ENCODE measurements around the gene NCOA4.
"Not testable (repeated sequence)": the region's sequence is repeated elsewhere in the genome, so short reads cannot be mapped to it uniquely, and the experiment has no call there.

Gene NCOA4

DNA sequence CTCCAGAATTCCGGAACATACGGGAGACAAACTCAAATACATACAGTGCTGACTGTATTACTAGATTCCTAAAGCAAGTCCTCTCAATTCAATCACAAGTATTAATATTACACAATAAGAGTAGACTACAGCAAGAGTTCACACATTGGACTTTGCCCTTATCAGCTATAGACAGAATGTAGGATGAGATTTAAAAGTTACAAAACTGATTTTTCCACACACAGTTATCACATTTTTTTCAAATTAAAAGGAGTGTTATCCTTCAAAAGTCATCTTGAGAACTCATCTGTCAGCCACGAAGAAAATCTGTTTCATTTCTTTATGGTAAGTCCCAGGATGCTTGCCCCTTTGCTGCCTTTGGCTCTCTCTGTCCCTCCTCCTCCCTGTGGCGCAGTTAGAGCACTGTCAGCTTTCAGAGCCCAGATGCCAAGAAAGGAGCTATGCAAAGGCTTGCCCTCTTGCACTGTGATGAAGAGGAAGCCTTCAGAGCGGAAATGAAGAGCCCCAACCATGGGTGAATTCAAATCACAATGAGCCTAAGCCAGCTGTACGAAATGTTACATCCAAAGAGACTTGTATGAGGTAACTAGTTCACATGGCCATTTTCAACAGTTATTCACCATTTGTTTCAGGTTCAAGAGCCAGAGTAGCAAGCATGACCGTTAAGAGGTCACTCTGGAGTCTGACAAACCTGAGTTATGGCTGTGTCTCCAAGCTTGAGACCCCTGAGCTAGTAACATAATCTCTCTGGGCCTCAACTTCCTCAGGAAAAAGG, 10.7 kb downstream of the NCOA4 start:
- no peak for DNase-seq (ENCODE audit: low spot score)

DNA sequence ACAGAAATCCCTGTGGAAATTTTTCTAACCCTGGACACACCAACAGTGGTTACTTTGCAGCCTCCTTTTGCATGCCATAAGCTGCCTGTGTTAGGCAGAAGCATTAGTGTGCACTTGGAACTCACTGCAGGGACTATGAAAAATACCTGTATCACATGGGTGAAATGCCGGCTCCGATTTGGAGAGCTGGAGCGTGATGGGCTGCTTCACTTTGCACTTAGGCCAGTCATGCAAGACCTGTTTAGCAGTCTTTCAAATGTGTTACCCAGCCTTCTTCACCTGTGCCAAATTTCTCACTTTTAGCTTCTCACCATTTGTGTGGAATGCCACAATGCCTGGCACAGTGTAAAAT, 11.3 kb downstream of the NCOA4 start:
- DNase-seq (ENCODE audit: low spot score) = no peak

DNA sequence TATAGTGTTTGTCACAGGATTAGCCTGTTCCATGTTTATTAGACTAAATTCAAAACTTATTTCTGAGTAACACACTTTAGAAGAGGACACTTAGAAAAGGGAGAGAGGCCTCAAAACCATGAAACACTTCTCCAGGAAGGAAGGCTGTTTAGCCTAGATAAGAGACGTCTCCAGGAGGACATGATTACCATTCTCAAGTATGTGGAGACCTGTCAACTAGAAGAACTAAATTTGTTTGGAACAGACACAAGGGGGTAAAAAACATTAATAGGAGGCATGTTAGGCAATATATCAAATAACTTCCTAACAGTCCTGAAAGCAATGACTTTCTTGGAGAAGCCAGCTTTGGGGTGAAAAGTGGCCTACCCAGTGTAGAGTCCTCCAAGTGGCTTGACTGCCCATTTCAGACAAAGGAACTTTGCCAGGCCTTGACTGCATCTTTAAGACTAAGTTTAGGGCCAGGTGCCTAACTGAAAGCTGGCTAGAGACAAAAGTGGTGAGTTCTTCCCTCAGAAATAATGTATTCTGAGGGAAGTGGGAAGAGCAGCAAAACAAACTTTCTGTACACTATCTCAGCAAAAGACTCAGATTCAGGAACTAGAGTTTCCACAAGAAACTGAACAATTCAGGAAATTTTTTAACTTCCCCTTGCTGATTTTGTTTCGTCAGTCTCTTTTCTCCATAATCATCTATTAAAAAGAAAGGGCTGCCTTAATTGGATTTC, 11.8 kb downstream of the NCOA4 start:
- DNase-seq (ENCODE audit: low spot score) = no peak

DNA sequence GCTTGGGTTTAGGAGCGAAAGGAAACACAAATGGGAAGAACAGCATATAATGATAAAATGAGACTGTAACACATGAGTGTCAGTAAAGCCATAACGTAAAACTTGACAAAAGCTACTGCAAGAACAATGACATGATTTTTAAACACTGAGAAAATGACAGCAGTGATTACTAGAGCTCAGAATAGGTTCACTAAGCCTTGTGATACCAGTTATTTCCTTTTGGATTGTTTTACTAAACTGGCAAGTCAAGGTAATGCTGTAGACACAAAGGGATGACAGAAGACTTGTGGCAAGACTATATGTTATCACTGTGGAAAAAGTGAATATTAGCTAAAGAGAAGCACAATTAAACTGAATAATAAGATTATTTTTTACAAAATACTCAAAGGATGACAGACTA, 12.7 kb downstream of the NCOA4 start:
- no peak for DNase-seq (ENCODE audit: low spot score)

DNA sequence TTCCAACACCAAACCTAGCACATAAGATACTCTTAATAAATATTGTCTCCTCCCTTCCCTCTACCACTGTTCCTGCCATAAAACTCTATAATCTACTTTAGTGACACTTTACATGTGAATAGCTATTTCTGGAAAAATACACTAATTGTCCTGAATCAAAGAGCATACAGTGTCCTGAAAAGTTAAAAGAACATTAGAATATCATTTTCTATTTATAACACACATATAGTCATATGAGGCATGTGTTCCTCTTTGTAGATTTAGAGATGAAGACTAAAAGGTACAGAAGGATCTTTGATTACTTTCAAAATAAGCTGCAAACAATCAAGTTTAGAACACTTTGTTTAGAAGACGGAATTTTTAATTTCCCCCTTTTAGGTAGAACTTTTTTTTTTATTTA, 13.6 kb downstream of the NCOA4 start:
- DNase-seq (ENCODE audit: low spot score) = no peak

DNA sequence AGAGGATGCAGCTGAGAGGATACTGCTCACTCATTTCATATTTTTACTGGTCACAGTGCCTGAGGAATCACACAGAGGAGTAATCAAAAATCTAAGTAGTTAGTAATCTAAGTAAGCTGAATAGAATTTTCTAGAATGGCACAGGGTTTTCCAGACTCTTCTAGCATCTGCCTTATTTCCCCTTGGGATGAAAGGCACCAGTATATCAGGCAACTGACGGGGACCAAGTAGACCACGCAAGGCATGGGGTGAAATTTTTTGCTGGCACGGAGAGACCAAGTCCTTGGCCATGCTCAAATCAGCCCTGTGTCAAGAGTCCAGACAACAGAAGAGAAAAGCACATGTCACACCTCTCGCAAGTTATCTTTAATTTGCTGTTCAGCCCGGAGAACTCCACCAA, 14.2 kb downstream of the NCOA4 start:
- DNase-seq (ENCODE audit: low spot score) = no peak

DNA sequence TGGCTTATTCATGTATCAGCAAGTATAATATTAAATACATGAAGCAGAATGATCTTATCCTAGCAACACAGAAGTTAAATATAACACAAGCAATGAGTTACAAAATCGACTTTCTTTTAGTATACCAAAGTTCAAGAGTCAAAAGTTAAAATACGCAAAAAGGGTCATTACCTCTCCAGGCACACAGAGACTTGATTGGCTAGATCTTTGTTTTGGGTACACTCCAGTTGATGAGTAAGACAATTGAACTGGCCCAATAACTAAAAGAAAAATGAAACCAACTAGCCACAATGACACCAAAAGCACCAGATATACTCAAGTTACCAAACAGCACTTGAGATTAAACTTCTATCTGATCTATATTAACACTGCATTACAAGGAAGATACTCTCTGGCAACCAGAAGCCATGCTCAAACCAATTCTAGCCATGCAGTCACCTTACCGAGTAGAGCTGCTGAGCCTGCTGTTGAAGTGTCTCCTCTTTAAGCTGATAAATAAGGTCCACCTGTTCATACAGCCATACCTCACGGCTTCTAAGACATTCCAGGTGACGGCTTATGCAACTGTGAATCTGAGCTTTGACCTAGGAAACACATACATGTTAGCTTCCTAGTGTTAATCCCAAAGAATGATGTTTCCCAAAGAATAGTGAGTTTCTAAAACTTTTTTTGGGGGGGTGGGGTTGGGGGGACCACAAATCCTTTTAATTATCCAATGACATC, 15.6 kb downstream of the NCOA4 start:
- DNase-seq (ENCODE audit: low spot score) = no peak

DNA sequence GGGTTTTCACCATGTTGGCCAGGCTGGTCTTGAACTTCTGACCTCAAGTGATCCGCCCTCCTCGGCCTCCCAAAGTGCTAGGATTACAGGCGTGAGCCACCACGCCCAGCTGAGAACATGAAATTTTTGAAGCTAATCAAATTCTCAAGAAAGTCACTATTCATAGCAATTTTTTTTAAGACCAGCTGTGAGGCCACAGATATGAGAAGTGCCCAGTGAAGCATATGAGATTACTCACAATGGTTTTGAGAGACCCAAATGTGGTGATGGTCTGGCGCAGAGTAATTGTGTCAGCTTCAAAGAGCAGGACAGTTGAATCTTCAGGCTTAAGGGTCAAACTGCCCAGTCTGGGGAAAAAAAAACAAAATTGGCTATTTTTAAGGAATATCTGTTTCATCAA, 16.2 kb downstream of the NCOA4 start:
- no peak for DNase-seq (ENCODE audit: low spot score)

DNA sequence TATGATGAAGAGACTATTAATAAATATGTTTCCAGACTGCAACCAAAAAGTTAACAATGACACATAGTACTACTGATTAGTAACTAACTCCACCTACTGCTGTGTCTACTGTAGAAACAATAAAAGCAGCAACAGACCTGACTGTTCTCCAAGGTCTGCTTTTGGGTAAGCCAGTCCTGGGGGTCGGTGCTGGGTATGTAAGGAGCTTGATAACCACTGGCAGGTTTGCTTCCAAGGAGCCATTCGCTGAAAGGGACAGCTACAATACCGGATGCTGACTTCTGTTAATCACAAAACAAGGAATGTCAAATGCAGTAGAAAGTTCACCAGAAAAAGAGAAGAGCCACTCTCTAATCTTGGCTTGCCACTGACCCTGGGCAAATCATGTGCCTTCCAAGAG, 17.7 kb downstream of the NCOA4 start:
- no peak for DNase-seq (ENCODE audit: low spot score)

DNA sequence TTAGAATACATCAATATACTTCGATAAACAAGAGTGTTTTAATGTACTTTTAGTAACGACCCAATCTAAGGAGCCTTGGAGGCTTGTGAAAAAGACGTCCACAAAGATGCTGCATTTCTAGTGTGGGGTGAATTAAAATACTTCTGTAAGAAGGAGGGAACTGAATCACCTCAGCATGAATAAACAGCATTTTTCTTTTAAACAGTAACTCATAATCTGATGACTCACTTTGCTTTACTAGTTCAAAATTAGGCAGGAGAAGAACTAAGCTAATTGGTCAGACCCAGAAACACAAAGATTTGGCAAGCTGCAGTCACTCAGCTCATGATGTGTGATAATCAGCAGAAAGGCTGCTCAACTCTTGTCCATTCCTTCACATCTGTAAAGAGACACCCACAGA, 24.2 kb downstream of the NCOA4 start:
- DNase-seq (ENCODE audit: low spot score) = peak; percentile 66

DNA sequence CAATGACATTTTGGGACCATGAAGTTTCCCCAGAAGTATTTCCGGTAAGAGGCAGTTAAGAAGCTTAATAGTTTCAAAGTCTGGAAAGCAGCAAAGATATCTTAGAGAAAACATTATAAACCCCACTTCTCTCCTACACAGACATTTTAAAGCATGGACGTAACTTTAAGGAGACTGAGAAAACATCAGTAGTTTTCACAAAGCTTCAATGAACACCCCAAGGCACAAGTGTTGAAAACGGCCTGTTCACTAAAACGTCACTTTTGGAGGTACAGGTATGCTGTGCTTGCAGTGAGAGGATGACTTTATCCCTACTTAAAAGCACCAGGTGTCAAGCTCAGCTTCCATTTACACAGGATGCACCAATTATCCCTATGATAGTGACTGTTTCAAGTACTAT, 25.0 kb downstream of the NCOA4 start:
- no peak for DNase-seq (ENCODE audit: low spot score)

DNA sequence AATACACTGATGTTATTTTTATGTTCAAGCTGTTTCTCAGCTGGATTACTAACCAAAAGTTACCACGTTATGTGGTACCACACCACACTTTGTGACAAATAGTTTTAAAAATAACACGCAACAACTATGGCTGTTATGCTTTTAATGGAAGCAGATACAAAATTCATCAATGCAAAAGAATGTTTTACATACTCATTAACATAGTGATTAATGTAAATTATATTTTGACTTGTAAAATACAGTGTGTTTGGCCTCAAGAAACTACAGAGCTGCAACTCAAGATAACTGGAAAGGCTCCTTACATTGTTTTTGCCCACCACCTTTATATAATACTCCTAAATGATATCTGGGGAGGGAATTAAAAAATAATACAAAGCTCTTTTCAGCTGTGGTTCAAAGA, 25.5 kb downstream of the NCOA4 start:
- DNase-seq (ENCODE audit: low spot score) = no peak

DNA sequence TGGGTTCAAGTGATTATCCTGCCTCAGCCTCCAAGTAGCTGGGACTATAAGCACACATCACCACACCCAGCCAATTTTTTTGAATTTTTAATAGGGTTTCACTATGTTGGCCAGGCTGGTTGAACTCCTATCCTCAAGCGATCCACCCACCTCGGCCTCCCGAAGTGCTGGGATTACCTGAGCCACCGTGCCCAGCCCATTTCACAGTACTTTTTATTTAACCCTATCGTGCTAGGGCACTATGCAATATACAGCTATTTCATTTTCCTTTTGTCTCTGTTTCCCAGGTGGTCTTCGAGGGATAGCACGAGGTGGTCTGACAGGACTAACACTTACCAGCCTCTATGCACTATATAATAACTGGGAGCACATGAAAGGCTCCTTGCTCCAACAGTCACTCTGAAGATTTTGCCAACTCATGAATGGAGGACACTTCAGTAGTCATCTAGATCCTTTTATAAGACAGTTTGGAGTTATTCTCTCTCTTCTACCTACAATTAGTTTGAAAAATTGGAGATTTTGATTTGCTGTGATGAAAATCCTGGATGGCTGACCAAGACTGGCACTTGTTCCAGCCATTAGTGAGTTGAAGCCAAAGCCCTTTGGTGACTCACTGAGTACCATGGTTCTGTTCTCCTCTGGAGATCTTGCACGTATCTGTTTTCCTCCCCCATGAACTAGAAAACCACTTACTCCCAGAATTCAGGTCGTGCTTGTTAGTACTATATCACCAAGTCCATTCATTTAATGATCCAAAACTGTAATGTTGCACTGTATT, 27.3 kb downstream of the NCOA4 start:
- DNase-seq (ENCODE audit: low spot score) = peak; percentile 35

DNA sequence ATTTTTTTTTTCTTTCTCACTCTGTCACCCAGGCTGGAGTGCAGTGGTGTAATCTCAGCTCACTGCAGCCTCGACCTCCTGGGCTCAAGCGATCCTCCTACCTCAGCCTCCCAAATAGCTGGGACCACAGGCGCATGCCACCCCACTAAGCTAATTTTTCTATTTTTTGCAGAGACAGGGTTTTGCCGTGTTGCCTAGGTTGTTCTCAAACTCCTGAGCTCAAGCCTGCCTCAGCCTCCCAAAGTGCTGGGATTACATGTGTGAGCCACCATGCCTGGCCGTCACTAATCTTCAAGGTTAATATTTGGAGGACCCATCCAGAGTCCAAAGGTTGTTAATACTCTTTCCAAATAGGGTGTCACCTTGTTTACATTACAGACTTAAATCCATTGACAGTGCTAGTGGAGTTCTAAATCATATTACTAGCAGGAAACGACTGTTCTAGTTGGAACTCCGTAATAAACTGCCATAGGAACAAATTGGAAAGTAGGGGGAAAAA, 28.2 kb downstream of the NCOA4 start:
- DNase-seq (ENCODE audit: low spot score) = not testable (repeated sequence)

DNA sequence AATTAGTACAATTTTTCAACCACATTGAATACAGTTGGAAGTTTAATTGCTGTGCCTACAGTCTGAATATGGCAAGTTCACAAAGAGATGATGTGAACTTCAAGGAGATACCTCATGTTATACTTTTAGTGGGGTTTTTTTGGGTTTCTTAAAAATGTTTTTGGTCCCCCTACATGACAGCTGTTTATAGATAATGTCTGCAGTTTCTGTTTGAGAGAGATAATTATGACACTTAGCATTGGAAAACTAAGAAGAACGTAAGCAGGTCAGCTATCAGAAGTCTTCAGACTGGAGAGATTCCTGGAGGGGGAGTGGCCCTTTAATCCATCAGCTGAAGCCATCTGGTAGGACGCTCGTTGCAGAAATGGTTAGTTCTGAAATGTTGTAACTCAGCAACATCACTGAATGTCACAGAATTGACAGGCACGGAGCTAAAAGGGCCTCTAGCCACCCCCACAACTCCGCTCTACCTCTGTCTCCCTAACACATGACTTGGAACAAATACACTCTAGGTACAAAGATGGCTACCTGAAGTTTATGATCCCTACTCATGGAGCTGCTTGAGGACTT, 29.2 kb downstream of the NCOA4 start:
- no peak for DNase-seq (ENCODE audit: low spot score)

DNA sequence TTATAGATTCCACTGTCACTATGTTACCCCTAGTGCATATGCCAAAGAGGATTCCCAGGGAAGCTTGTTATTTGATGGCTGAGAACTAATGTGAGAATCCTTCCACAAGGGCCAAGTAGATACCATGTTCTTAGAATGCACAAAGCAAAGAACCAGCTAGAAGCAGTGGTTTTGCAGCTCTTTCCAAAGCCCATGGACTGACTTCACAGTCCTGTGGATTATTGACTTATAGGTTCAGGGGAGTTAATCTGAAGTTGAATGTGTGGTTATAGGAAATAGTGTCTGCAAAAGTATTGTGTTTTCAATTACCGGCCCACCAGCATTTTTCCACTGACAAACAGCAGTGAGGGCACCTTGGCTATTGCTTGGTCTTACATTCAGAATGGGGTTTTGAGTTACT, 29.9 kb downstream of the NCOA4 start:
- DNase-seq (ENCODE audit: low spot score) = no peak

DNA sequence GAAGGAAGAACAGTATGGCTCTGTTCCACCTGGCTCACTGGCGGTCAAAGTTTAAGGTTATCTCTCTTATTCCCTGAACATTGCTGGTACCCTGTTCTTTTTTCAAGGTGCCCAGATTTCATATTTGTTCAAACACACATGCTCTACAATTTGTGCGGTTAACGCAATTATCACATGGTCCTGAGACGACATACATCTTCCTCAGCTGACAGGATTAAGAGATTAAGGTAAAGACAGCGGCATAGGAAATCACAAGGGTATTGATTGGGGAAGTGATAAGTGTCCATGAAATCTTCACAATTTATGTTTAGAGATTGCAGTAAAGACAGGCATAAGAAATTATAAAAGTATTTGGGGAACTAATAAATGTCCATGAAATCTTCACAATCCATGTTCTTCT, 30.5 kb downstream of the NCOA4 start:
- DNase-seq (ENCODE audit: low spot score) = not testable (repeated sequence)

DNA sequence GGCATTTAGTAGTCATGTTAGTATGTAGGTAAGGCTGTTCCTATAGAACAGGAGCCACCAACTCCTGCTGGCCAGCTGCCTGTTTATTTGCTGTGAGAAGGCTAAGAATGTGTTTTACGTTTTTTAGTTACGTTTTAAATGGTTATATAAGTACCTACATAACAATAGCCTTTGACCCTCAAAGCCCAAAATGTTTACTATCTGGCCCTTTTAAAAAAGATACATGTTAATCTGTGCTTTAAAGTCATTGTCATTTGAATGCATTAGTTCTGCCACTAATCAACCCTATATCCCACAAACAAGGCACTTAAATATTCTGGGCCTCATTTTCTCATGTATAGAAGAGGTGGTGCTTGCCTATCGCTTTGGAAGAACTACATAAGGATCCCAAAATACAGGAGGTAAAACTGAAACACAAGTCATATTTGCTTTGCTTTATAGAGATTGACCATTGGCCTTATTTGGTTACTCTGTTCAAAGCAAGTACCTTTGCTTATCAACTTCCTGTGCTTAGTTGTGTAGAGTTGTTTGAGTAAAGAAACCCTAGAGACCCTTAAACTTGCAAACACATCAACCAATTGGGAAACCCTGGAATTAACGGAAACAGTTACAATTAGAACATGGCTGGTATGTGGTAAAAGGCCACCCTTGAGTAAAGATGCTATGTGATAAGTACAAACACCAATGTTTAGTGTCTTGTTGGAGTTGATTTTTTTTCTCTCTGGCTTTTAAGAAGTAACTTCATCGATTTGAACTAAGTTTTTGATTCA, 32.2 kb downstream of the NCOA4 start:
- DNase-seq (ENCODE audit: low spot score) = no peak

DNA sequence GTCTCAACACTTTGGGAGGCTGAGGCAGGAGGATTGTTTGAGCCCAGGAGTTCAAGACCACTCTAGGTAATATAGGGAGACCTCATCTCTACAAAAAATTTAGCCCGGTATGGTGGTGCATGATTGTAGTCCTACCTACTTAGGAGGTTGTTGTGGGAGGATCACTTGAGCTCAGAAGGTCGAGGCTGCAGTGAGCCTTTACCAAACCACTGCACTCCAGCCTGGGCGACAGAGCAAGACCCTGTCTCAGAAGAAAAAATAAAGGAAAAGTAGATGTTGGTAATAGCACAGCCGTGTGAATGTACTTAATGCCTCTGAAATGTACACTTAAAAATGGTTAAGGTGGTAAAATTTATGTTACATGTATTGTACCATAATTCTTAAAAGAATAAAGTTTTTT, 32.9 kb downstream of the NCOA4 start:
- no peak for DNase-seq (ENCODE audit: low spot score)

DNA sequence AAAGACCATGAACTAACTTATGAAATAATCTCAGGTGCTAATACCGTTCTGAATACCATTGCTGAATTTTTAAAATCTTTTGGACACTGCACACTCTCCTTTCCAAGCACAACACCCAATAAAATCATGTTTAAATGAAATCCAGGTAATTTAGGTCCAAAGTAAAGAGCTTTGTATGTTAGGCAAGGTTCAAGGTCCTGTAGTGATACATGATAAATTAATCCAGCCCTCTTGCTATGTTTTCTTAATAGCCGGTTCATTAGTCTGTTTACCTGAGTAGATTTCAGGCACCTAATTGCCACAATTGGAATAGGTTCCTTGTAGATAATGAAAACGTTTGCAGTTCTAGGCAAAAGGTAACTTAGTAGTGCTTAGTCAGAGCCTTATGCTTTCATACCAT, 44.8 kb downstream of the NCOA4 start:
- not testable (repeated sequence) for DNase-seq (ENCODE audit: low spot score)

DNA sequence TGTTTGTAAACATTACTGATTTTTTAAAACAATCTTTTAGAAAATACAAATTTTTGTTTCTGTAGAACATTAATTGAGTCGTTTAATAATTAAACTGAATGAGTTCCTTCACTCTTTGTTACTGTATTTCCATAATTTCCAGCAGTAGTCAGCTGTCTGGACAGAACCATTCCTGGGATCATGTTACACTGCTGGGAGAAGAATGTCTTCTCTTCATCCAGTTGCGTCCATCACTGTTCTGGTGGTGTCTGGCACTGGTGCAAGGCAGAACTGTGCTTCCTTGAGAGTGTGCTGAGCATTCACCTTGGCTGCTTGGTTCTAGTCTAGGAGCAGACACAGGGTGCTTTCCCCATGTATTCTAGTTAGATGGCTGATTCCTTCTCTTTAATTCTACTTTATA, 46.0 kb downstream of the NCOA4 start:
- not testable (repeated sequence) for DNase-seq (ENCODE audit: low spot score)
